Smooth muscle cell (in vitro differentiated cells): Measurements from ENCODE around the gene GJA1. TPM values are rescaled to one million over a fixed set of nuclear protein-coding genes. Genes with fewer than 3 reads are reported as not detected.
"Not testable (repeated sequence)": the region's sequence is repeated elsewhere in the genome, so short reads cannot be mapped to it uniquely, and the experiment has no call there.

Experiments
- DNase-seq: peaks from one replicate; lab custom pipeline; 2025; ENCODE audit not compliant: unreplicated experiment; lab: John Stamatoyannopoulos, UW
- H2AFZ ChIP-seq: fragments of 200-600 bp; sonication (generic); 2 replicates; pipeline ENCODE4 v1.6.0; 2016; ENCODE audit warnings: antibody characterized with exemption, low read depth, mild to moderate bottlenecking
- H3F3A ChIP-seq: fragments of 200-600 bp; sonication (generic); 2 replicates; pipeline ENCODE4 v1.6.0; 2017; ENCODE audit warnings: antibody characterized with exemption, low read depth
- H3K27ac ChIP-seq: fragments of 200-600 bp; sonication (generic); 2 replicates; pipeline ENCODE4 v1.5.1; 2016; ENCODE audit warnings: low read depth, mild to moderate bottlenecking
- H3K27me3 ChIP-seq: fragments of 200-600 bp; sonication (generic); 2 replicates; pipeline ENCODE4 v1.6.1; 2016; ENCODE audit warnings: low read depth, mild to moderate bottlenecking
- H3K36me3 ChIP-seq: fragments of 200-600 bp; sonication (generic); 2 replicates; pipeline ENCODE4 v1.5.1; 2016; ENCODE audit warnings: low read depth
- H3K4me1 ChIP-seq: fragments of 200-600 bp; sonication (generic); 2 replicates; pipeline ENCODE4 v1.5.1; 2016; ENCODE audit warnings: low read depth
- H3K4me2 ChIP-seq: fragments of 200-600 bp; sonication (generic); 2 replicates; pipeline ENCODE4 v1.6.0; 2016; ENCODE audit warnings: mild to moderate bottlenecking
- H3K4me3 ChIP-seq: fragments of 200-600 bp; sonication (generic); 2 replicates; pipeline ENCODE4 v1.5.1; 2016; ENCODE audit warnings: mild to moderate bottlenecking
- H3K79me2 ChIP-seq: fragments of 200-600 bp; sonication (generic); 2 replicates; pipeline ENCODE4 v1.6.0; 2016; ENCODE audit warnings: low read depth, mild to moderate bottlenecking
- H3K9ac ChIP-seq: fragments of 200-600 bp; sonication (generic); 2 replicates; pipeline ENCODE4 v1.6.0; 2016; ENCODE audit warnings: low read depth
- H3K9me3 ChIP-seq: fragments of 200-600 bp; sonication (generic); replicated peaks from 2 replicates; pipeline ENCODE4 v1.5.1; 2016; ENCODE audit warnings: low read depth
- H4K20me1 ChIP-seq: fragments of 200-600 bp; sonication (generic); 2 replicates; pipeline ENCODE4 v1.6.0; 2016; ENCODE audit warnings: low read depth
- CTCF ChIP-seq: fragments of 200-600 bp; sonication (generic); IDR thresholded peaks from 2 replicates; pipeline ENCODE4 v1.5.1; 2017; ENCODE audit warnings: borderline replicate concordance, mild to moderate bottlenecking, antibody characterized with exemption; ENCODE audit not compliant: insufficient read depth, poor library complexity, severe bottlenecking
- WGBS: methylation state at CpG from one replicate; pipeline ENCODE4 v1.1.7; 2016; ENCODE audit warnings: low lambda C conversion rate; 5-methylcytosine and 5-hydroxymethylcytosine counted together
- polyA plus RNA-seq: library from polyadenylated mRNA; unstranded; fragments of >200 nt; fragmentation: Nextera tagmentation; extraction: Ambion mirVana; gene quantifications from 2 replicates; pipeline ENCODE4 v1.2.1, GENCODE V29; 2016
- total RNA-seq: library from RNA; depleted of rRNA; stranded (reverse); fragments of >200 nt; gene quantifications from 2 replicates; pipeline ENCODE4 v1.2.3, GENCODE V29; 2014

Gene GJA1
- total and polyA plus RNA-seq, 2 experiments from 2014 or later, result 204 to 834 TPM

GRCh38 chr6:121443971-121444541, 8.6 kb downstream of the GJA1 start:
- Histone ChIP-seq H3K27me3 (no peaks in the 10 kb centered on the region), H3K36me3 (peaks cover 18% of the 10 kb centered on the region), H3K27ac (peak overlapping the region; percentile 91), H3K9me3 (no peaks in the 10 kb centered on the region), H3F3A (peaks cover 36% of the 10 kb centered on the region), H3K9ac (no peak overlapping the region), H2AFZ (no peak overlapping the region), H3K79me2 (peaks cover 99% of the 10 kb centered on the region), H4K20me1 (peaks cover 100% of the 10 kb centered on the region), H3K4me1 (peaks cover 51% of the 10 kb centered on the region), H3K4me3 (peak overlapping the region; percentile 96), H3K4me2 (peak overlapping the region; percentile 96)
- TF ChIP-seq CTCF, result no peak
- DNase-seq, result no peak
- 47% methylated on average over 3 of the region's 3 CpGs for WGBS

- Histone ChIP-seq H3K27ac (peak overlapping the region; percentile 91), H3K36me3 (peaks cover 18% of the 10 kb centered on the region), H3K4me1 (peaks cover 30% of the 10 kb centered on the region), H3F3A (peaks cover 49% of the 10 kb centered on the region), H3K79me2 (peaks cover 81% of the 10 kb centered on the region), H3K4me2 (peak overlapping the region; percentile 66), H4K20me1 (peaks cover 87% of the 10 kb centered on the region)
- not testable (repeated sequence) for H3K9me3 ChIP-seq, H3K9ac ChIP-seq, DNase-seq, H3K27me3 ChIP-seq, H3K4me3 ChIP-seq, H2AFZ ChIP-seq
- 82% methylated on average over 7 of the region's 7 CpGs for WGBS
These were observed 11.3 kb downstream of the GJA1 start for GRCh38 chr6:121446705-121447104.

- Histone ChIP-seq H3K27ac (peak overlapping the region; percentile 91), H3K79me2 (peaks cover 70% of the 10 kb centered on the region), H3K9ac (peak overlapping the region; percentile 17), H4K20me1 (peaks cover 76% of the 10 kb centered on the region), H3K4me1 (peaks cover 21% of the 10 kb centered on the region), H3K36me3 (peaks cover 18% of the 10 kb centered on the region), H3F3A (peaks cover 47% of the 10 kb centered on the region), H3K4me2 (peak overlapping the region; percentile 53)
- not testable (repeated sequence) for DNase-seq, H3K27me3 ChIP-seq, H2AFZ ChIP-seq, H3K4me3 ChIP-seq, H3K9me3 ChIP-seq
- 93% methylated on average over 7 of the region's 7 CpGs for WGBS
These were observed 12.3 kb downstream of the GJA1 start for GRCh38 chr6:121447746-121448145.

GRCh38 chr6:121448528-121448927, 13.1 kb downstream of the GJA1 start:
- peaks cover 18% of the 10 kb centered on the region for H3K36me3 ChIP-seq
- H3K27ac ChIP-seq, result peak overlapping the region; percentile 91
- H3K9ac ChIP-seq, H3K9me3 ChIP-seq, DNase-seq, H3K4me3 ChIP-seq, H3K27me3 ChIP-seq, H2AFZ ChIP-seq: not testable (repeated sequence)
- 53% methylated on average over 2 of the region's 2 CpGs for WGBS
- H3K4me2 ChIP-seq, result peak overlapping the region; percentile 53
- peaks cover 62% of the 10 kb centered on the region for H3K79me2 ChIP-seq
- peaks cover 42% of the 10 kb centered on the region for H3F3A ChIP-seq
- H4K20me1 ChIP-seq, result peaks cover 68% of the 10 kb centered on the region
- H3K4me1 ChIP-seq, result peaks cover 13% of the 10 kb centered on the region

- Histone ChIP-seq H3K9me3 (no peaks in the 10 kb centered on the region), H3K4me3 (no peak overlapping the region), H3K27ac (peak overlapping the region; percentile 91), H3F3A (peaks cover 50% of the 10 kb centered on the region), H4K20me1 (peaks cover 60% of the 10 kb centered on the region), H3K4me1 (peaks cover 7% of the 10 kb centered on the region), H3K9ac (no peak overlapping the region), H3K79me2 (peaks cover 54% of the 10 kb centered on the region), H3K4me2 (peak overlapping the region; percentile 53), H2AFZ (no peak overlapping the region), H3K36me3 (peaks cover 18% of the 10 kb centered on the region), H3K27me3 (no peaks in the 10 kb centered on the region)
- no peak for TF ChIP-seq CTCF
- DNase-seq, result no peak
- 92% methylated on average over 1 of the region's 1 CpG for WGBS
These were observed 13.9 kb downstream of the GJA1 start for GRCh38 chr6:121449331-121449730.
